ENCODE data around the gene SLC25A42. TPM values are rescaled to one million over a fixed set of nuclear protein-coding genes. Genes with fewer than 3 reads are reported as not detected.
A peak's percentile ranks its signal among the peaks of the same experiment; 100 is the strongest.

SLC25A42 gene
- total and polyA plus RNA-seq, 2 of the 13 experiments (the other 11 are each of a cell fraction or from before 2014, with no cell fraction given) = 12.8 to 18.3 TPM

DNA sequence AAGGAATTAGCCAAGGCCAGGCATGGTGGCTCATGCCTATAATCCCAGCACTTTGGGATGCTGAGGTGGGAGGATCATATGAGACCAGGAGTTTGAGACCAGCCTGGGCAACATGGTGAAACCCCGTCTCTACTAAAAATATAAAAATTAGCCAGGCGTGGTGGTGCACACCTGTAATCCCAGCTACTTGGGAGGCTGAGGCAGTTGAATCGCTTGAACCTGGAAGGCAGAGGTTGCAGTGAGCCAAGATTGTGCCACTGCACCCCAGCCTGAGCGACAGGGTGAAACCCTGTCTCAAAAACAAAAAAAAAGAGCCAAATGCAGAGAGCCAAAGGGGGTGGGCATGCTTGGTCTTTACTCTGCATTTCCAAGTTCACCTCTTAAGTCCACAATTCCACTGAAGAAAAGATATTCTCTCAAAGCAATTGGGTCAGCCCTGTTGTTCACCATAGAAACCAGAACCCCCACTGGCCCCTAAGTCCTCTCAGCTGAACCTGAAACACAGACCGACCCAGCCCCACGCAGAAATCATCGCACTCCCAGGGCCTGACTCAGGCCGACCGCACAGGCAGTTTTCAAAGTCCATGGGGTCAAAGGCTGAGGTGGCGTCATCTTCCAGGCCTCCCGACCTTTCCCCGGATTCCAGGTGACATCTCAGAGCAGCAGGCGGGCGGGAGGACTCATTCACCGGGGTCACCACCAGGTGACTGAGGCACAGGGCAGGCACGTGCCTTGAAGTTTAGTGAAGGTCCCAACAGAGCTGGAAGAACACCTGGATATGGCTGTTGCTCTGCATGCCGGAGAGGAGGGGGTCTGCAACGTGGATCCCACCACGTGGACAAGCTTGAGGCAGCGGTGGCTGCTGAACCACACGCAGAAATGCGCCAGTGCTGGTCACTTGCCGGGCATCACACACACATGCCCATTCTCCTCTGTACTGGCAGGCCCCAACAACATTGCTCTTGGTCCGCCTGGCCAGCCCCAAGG is 33.1 kb downstream of the SLC25A42 start (continued):
- TF ChIP-seq ZFP37 (CRISPR knock-in tag; IDR thresholded peaks at IDR 0.05; ENCODE audit: borderline replicate concordance) (peak; percentile 91), ESRRA (CRISPR knock-in tag; IDR thresholded peaks at IDR 0.05; ENCODE audit: low read depth) (peak; percentile 89), DMAP1 (CRISPR knock-in tag; IDR thresholded peaks at IDR 0.05) (peak; percentile 88), ZNF383 (CRISPR knock-in tag; IDR thresholded peaks at IDR 0.05; ENCODE audit: borderline replicate concordance) (no peak), ZBTB26 (CRISPR knock-in tag; IDR thresholded peaks at IDR 0.05; ENCODE audit: borderline replicate concordance) (no peak), SP2 (CRISPR knock-in tag; IDR thresholded peaks at IDR 0.05) (peak; percentile 42; the same call in 1 of the 2 replicates), TCF12 (IDR thresholded peaks at IDR 0.05) (no peak), TCF12 (CRISPR knock-in tag; IDR thresholded peaks at IDR 0.05) (peak; percentile 79; the same call in 1 of the 2 replicates), TBX2 (CRISPR knock-in tag; IDR thresholded peaks at IDR 0.05; ENCODE audit: borderline replicate concordance) (peak; percentile 97), ZBTB7B (CRISPR knock-in tag; IDR thresholded peaks at IDR 0.05) (peak; percentile 93), HNF1A (IDR thresholded peaks at IDR 0.05; ENCODE audit: low read depth) (peak; percentile 61; the same call in 1 of the 2 replicates), HNF1A (CRISPR knock-in tag; IDR thresholded peaks at IDR 0.05; ENCODE audit: borderline replicate concordance) (peak; percentile 83; the same call in 1 of the 2 replicates), FOXP4 (CRISPR knock-in tag; IDR thresholded peaks at IDR 0.05) (peak; percentile 90), PCBP2 (optimal IDR thresholded peaks at IDR 0.05; ENCODE audit: low read depth, low read length, poor library complexity, severe bottlenecking) (no peak), KDM5B (CRISPR knock-in tag; IDR thresholded peaks at IDR 0.05; ENCODE audit: borderline replicate concordance) (peak; percentile 55; the same call in 1 of the 2 replicates)
- TF ChIP-seq, protein P1, sequence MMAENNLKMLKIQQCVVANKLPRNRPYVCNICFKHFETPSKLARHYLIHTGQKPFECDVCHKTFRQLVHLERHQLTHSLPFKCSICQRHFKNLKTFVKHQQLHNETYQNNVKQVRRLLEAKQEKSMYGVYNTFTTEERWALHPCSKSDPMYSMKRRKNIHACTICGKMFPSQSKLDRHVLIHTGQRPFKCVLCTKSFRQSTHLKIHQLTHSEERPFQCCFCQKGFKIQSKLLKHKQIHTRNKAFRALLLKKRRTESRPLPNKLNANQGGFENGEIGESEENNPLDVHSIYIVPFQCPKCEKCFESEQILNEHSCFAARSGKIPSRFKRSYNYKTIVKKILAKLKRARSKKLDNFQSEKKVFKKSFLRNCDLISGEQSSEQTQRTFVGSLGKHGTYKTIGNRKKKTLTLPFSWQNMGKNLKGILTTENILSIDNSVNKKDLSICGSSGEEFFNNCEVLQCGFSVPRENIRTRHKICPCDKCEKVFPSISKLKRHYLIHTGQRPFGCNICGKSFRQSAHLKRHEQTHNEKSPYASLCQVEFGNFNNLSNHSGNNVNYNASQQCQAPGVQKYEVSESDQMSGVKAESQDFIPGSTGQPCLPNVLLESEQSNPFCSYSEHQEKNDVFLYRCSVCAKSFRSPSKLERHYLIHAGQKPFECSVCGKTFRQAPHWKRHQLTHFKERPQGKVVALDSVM (CRISPR knock-in tag; IDR thresholded peaks at IDR 0.05) = peak; percentile 84; the same call in 1 of the 2 replicates
- TF ChIP-seq, protein P2, sequence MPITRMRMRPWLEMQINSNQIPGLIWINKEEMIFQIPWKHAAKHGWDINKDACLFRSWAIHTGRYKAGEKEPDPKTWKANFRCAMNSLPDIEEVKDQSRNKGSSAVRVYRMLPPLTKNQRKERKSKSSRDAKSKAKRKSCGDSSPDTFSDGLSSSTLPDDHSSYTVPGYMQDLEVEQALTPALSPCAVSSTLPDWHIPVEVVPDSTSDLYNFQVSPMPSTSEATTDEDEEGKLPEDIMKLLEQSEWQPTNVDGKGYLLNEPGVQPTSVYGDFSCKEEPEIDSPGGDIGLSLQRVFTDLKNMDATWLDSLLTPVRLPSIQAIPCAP (CRISPR knock-in tag; IDR thresholded peaks at IDR 0.05; ENCODE audit: low read depth) = no peak

All from HepG2 (cell line).